SK-N-MC (cell line): ENCODE data around the gene CHAC1.

ENCODE experiments used
- EZH2 ChIP-seq: fragments of 200-600 bp; sonication (generic); IDR thresholded peaks from one replicate; pipeline ENCODE4 v1.6.1; 2017; ENCODE audit warnings: antibody characterized with exemption
- FOXP2 ChIP-seq: optimal IDR thresholded peaks from 2 replicates; pipeline ENCODE3; 2011; ENCODE audit warnings: mild to moderate bottlenecking, moderate library complexity; ENCODE audit not compliant: insufficient read depth; ENCODE audit errors: extremely low read length, control extremely low read depth
- POLR2AphosphoS5 ChIP-seq: IDR thresholded peaks from 2 replicates; pipeline ENCODE4 v1.6.1; 2012; ENCODE audit warnings: mild to moderate bottlenecking, low read depth, low read length, borderline replicate concordance

DNA sequence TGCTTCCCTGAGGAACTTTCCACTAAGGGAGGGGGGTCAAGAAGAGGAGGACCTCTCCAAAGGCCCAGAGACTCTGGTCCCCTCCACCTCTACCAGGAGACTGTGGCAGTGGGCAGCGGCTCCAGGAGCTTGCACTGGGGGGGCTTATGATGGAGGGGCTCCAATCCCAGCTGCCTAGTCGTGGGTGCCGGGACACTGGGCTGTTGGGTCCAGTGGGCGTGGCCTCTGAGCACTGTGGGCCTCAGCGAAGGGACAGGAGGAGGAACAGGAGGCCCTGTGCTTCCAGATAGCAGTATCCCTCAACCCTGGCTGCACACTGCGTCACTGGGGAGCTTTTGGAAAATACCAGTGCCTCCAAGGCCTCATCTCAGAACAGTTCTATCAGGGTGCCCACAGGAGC is 37.6 kb upstream of the CHAC1 start:
- TF ChIP-seq EZH2 (no peak), POLR2AphosphoS5 (no peak), FOXP2 (no peak)
